Globus pallidus (tissue), 1 donor: ENCODE measurements around the gene SLC50A1.
"Not testable (repeated sequence)": the region's sequence is repeated elsewhere in the genome, so short reads cannot be mapped to it uniquely, and the experiment has no call there.

Experiments
- DNase-seq: peaks from one replicate; pipeline ENCODE4 v3.0.0-alpha.2; 2015; ENCODE audit warnings: low spot score

SLC50A1 gene

GRCh38 chr1:155116113-155116764 is 19.4 kb upstream of the SLC50A1 start:
- no peak for DNase-seq

DNA sequence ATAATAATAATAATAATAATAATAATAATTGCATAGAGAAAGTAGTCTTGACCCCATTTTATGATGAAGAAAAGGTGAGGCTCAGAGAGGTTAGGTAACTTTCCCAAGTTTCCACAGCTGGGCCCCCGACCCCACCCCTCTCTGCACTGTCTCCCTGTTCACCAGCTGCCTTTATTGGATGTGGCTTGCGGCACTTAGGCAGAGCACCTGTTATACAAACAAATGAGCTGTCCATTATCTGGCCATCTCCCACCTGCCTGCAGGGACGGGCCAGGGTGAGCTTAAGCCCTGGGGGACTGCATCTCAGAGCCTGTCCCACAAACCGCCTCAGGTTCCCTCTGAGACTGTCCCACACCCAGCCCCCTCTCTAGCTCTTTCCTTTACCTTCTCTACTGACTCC is 18.0 kb upstream of the SLC50A1 start:
- DNase-seq, result no peak

DNA sequence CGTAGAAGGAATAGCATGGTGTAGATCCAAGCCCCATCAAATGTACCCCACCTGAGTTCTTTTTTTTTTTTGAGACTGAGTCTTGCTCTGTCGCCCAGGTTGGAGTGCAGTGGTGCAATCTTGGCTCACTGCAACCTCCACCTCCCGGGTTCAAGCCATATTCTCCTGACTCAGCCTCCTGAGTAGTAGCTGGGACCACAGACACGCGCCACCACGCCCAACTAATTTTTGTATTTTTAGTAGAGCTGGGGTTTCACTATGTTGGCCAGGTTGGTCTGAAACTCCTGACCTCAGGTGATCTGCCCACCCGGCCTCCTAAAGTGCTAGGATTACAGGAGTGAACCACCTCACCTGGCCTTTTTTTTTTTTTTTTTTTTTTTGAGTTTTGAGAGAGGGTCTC is 17.6 kb upstream of the SLC50A1 start:
- not testable (repeated sequence) for DNase-seq

DNA sequence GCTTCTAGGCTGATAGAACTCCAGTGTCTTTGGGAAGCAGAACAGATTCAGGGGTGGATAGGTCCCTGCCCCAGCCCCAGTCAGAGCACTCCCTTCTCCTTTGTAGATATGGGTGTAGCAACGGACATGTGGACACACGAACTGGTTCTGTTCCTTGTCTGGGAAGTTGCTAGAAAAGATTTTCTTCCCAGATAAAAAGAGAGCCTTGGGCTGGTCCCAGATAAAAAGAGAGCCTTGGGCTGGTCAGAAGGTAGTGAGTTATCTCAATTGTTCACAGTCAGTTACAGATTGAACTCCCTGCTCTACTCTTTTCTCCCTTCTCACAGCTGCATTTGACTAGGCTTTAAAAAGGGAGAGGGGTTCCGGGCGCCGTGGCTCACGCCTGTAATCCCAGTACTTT is 15.4 kb upstream of the SLC50A1 start:
- no peak for DNase-seq

- no peak for DNase-seq
These were observed 14.4 kb upstream of the SLC50A1 start for GRCh38 chr1:155121249-155121648.

DNA sequence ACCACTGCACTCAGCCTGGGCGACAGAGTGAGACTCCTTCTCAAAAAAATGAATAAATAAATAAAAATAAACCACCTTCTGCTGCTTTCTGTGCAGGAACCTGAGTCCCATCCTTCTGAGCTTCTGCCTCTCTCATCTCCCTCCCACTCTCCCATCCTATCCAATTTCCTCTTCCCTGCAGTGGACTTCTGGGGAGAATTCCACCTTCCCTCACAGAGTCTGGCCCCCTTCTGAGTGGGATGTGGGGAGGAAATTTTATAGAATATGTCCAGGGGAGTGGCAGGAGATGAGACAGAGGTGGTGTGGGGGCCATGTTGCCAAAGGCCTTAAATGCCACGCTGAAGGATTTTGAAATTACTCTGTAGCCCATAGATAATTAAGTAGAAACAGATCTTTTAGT is 13.3 kb upstream of the SLC50A1 start:
- no peak for DNase-seq

DNA sequence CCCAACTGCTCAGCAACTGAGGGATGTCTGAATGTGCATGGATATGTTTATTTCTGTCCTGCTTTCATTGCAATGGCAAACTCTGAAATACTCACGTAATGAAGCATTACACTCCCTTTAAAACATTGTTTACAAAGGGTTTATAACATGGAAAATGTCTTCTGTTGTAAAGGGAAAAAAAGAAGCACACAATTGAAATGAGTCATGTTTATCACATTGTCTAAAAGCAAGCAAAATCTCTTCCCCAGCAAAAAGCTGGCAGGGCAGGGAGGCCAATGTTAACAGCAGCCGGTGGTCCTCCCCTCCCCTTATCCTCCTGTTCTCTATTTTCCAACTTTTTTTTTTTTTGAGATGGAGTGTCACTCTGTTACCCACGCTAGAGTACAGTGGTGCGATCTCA is 11.9 kb upstream of the SLC50A1 start:
- DNase-seq, result no peak

- DNase-seq, result no peak
These were observed 10.9 kb upstream of the SLC50A1 start for GRCh38 chr1:155124503-155125463.

DNA sequence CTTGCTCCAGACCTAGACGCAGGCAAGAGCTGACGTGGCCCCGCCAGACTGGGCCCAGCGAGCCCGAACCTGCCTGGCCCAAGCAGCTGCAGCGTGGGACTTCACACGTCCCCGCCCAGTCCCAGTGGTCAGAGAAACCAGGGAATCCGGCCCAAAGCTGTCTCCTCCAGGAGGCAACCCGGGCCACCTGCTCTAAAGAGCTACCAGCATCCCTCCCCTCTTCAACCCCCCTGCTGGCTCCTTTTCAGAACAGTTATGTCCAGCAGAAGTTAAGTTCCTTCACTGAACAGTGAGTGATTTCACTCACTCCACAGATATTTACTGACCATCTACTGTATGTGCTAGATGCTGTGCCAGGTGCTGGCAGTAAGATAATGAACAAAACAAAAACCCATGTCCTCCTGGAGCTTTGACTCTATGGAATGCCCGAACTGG is 10.1 kb upstream of the SLC50A1 start:
- no peak for DNase-seq

DNA sequence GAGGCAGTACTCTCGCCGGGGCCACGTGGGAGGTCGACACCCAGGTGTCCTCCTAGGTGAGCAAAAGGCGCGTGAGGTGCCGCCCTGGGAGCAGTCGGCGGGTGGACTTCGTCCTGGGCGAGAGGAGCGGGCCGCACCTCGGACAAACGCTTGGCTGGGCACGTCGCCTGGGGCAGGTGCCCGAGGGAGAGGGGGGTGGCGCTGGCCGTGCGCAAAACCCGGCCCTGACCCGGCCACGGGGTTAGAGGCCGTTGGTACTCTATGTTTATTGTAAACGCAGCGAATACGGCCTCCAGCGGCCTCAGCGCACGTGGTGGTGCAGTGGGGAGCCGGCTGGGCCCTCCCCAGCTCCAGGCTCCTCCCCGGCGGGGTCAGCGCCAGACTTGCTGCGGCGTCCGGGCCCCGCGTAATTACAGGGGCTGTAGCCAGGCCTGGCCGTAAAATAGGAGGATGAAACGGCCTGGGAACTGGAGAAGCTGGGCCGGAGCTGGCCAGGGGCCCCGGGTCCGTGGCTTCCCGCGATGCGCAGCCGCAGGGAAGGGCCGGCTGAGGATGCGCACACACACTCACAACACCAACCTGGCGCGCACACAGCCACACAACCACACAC is 9.6 kb upstream of the SLC50A1 start:
- peak; percentile 90 for DNase-seq

GRCh38 chr1:155126556-155127104 is 9.0 kb upstream of the SLC50A1 start:
- DNase-seq, result peak; percentile 81

DNA sequence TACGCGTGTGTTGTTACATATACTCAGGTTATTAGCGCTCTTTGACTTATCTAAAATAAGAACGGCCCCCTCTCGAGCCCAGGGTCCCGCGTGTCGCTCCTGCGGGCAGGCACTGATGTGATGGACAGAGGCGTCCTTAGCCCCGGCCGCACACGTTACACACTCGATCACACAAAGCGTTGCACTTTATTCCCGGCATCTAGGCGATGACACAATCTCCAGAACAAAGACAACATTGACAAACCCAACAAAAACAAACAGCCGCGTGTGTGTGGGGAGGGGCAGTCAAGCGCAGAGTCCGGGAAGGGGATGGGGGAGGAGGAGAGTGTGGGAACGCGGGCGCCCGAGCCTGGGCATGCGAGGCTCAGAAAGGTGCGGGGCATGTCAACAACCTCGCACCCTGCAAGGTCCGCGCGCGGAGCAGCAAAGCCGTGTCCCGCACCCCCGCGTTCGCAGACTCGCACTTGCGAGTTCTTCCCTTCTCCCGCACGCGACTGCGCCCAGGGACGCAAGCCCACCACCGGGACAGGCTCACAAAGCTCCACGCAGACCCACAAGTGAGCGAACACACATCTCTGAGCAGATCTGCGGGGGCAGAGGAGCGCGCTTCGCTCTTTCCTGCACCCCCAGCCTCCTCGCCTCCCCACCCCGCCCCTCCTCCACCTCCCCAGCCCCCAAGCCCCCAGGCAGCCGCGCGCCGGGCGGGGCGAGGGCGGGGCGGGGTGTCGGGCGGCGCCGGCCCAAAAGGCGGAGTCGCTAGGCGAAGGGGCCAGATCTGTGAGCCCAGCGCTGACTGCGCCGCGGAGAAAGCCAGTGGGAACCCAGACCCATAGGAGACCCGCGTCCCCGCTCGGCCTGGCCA is 8.3 kb upstream of the SLC50A1 start, which contains the start of gene EFNA1:
Gene EFNA1 (plus strand): TSS at position 772 of the 862 bp plus-strand sequence. CDS start 102 bp downstream, outside the sequence.
- peak; percentile 98 for DNase-seq

DNA sequence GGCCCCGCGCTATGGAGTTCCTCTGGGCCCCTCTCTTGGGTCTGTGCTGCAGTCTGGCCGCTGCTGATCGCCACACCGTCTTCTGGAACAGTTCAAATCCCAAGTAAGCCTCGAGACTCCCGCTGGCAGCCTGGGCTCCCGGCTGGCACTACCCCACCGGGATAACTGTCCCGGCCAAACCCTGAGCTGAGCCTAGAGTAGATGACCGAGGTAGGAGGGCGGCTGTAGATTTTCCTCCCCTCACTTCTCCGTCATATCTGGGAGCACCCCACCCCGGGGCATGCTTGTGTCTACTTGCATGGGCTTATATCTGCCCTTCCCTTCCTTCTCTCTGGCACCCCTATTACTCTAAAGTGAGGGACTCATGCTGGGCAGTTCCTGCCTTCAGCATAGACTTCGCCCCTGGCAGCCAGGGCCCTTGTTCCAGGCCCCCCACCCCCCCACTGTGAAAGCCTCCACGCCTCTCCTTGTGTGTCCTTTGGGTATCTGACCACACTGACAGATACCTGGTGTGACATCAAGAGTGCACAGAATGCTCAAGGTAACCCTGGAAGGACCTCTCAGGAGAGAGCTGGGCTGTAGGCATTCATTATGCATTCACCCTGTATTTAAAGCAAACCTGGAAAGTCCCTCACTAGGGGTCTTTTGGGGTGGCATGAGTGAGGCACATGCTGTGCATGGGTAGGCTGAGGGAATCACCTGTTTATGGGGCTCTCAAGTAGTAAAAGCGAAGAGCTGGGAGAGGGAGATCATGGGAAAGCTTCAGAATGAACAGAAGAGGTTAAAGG is 7.5 kb upstream of the SLC50A1 start:
- DNase-seq, result no peak

GRCh38 chr1:155128755-155129473 is 6.7 kb upstream of the SLC50A1 start:
- DNase-seq, result peak; percentile 76

GRCh38 chr1:155130272-155131006 is 5.2 kb upstream of the SLC50A1 start:
- DNase-seq, result no peak

GRCh38 chr1:155131285-155131684 is 4.4 kb upstream of the SLC50A1 start:
- no peak for DNase-seq

DNA sequence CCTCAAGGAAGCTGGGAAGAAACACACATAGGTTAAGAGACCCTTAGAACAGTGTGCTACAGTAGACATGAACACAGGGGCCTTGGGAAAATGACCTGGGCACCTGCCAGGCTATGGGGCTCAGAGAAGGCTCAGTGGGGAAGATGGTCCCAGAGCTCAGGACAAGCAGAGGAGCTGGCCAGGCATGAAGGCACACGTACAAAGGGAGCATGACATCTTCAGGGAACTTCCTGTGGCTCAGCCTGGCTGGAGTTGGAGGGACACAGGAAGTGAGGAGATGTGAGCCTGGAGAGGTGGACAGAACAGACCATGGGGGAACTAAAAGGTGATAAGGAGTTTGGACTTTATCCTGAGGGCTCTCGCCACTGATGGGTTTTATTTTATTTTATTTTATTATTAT is 3.8 kb upstream of the SLC50A1 start:
- no peak for DNase-seq

GRCh38 chr1:155133799-155134281 is 1.8 kb upstream of the SLC50A1 start:
- no peak for DNase-seq

GRCh38 chr1:155134322-155134721 is 1.3 kb upstream of the SLC50A1 start:
- no peak for DNase-seq
